Measurements from ENCODE around the gene SRRM5.

DNA sequence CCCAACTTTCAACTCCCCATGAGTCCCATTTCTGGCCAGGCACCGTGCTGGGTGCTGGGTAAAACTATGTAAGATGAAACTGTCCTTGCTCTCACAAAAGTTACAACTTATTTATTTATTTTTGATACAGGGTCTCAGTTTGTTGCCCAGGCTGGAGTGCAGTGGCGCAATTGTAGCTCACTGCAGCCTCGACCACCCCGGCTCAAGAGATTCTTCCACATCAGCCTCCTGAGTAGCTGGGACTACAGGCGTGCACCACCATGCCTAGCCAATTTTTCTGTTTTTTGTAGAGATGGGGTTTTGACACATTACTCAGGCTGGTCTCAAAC lies 40.6 kb downstream of the SRRM5 start:
- TF ChIP-seq CTCF (IDR thresholded peaks at IDR 0.05; ENCODE audit: insufficient read depth, low read length, poor library complexity, severe bottlenecking) = no peak
- TF ChIP-seq EZH2phosphoT487 (conservative IDR thresholded peaks at IDR 0.05; ENCODE audit: low read length) = no peak

Measured in SU-DHL-6 (cell line).